ENCODE results near the gene TAF3. TPM values are rescaled to one million over a fixed set of nuclear protein-coding genes. Genes with fewer than 3 reads are reported as not detected.
A peak's percentile ranks its signal among the peaks of the same experiment; 100 is the strongest.

The TAF3 gene
- total and polyA plus RNA-seq, 2 donors (not counting 1 experiment from before 2014, with no cell fraction given), result 7.0 to 20.1 TPM

- Histone ChIP-seq H4K20me1 (ENCODE audit: control insufficient read depth, insufficient read depth, low read length, poor library complexity, severe bottlenecking) (no peaks in the 10 kb centered on the region), H3K4me2 (replicated peaks; ENCODE audit: low read depth, low read length, poor library complexity, severe bottlenecking) (no peak overlapping the region), H3K9ac (ENCODE audit: low read length) (no peak overlapping the region), H3K4me3 (ENCODE audit: control extremely low read depth in 1 of 5, extremely low read depth in 1 of 5, insufficient read depth in 1 of 5, low read depth in 2 of 5, low read length in 4 of 5) (no peak overlapping the region), H3K4me1 (ENCODE audit: control insufficient read depth in 2 of 2, insufficient read depth in 2 of 2, low read length in 2 of 2) (peaks cover 45 to 67% of the 10 kb centered on the region in 2 donors), H3K36me3 (replicated peaks in 1 of 2; ENCODE audit: control extremely low read depth in 1 of 2, control insufficient read depth in 1 of 2, extremely low read depth in 1 of 2, insufficient read depth in 2 of 2, low read length in 1 of 2) (no peaks in the 10 kb centered on the region), H3K79me2 (ENCODE audit: control insufficient read depth, insufficient read depth, low read length) (no peaks in the 10 kb centered on the region), H3K27ac (ENCODE audit: low read length in 2 of 2) (no peak overlapping the region), H3K27me3 (replicated peaks in 1 of 4; ENCODE audit: control extremely low read depth in 1 of 4, control insufficient read depth in 3 of 4, insufficient read depth in 4 of 4, low read length in 3 of 4) (peaks cover 0 to 99% (median 90%) of the 10 kb centered on the region in 4 experiments), H3K9me3 (ENCODE audit: control extremely low read depth in 1 of 3, control insufficient read depth in 2 of 3, insufficient read depth in 1 of 3, low read length in 2 of 3) (peaks cover 0 to 52% (median 2%) of the 10 kb centered on the region in 3 donors), H2AFZ (ENCODE audit: insufficient read depth, low read depth, low read length, poor library complexity, severe bottlenecking) (no peak overlapping the region)
- 17% methylated on average over 8 of the region's 10 CpGs for WGBS (ENCODE audit: insufficient coverage)
- CTCF ChIA-PET, result no interaction called here
- H3K9me3 Mint-ChIP-seq (ENCODE audit: insufficient read depth), result peaks cover 6% of the 10 kb centered on the region
- POLR2A ChIA-PET, result interaction anchor here (0.6 kb wide), 1 partner anchor 274 kb away, joined by 7 read pairs; no protein-coding TSS in a partner anchor
- DNase-seq (peak; percentile 25), ATAC-seq (ENCODE audit: low read depth) (no peak)
- H3K27ac Mint-ChIP-seq, result no peak overlapping the region
- H3K27me3 Mint-ChIP-seq, result peaks cover 91% of the 10 kb centered on the region
- intact Hi-C loops (cut with micrococcal nuclease), result no loop called here
- TF ChIP-seq CTCF (IDR thresholded peaks at IDR 0.05) (no peak), EZH2 (IDR thresholded peaks at IDR 0.05; ENCODE audit: borderline replicate concordance, insufficient read depth, low read depth, low read length, poor library complexity, severe bottlenecking) (no peak)
- H3K4me3 Mint-ChIP-seq, result no peak overlapping the region
- peaks cover 44% of the 10 kb centered on the region for H3K4me1 Mint-ChIP-seq
Measured at GRCh38 chr10:8041284-8041991, 223.1 kb downstream of the TAF3 start.
